H9 (cell line): ENCODE measurements around the gene BRF1. TPM values are rescaled to one million over a fixed set of nuclear protein-coding genes. Genes with fewer than 3 reads are reported as not detected.

Source experiments
- DNase-seq: peaks from one replicate; pipeline ENCODE4 v3.0.0-alpha.2; 2017
- H2AFZ ChIP-seq: one replicate; pipeline ENCODE4 v1.6.1; 2013; ENCODE audit warnings: mild to moderate bottlenecking, low read length, control low read depth, moderate library complexity
- H2AK5ac ChIP-seq: 2 replicates; pipeline ENCODE4 v1.6.1; 2013; ENCODE audit warnings: low read length, control low read depth, mixed read lengths; ENCODE audit not compliant: insufficient read length
- H2BK120ac ChIP-seq: one replicate; pipeline ENCODE4 v1.6.1; 2013; ENCODE audit warnings: low read depth, mild to moderate bottlenecking, low read length, control low read depth, inconsistent platforms; ENCODE audit not compliant: poor library complexity, severe bottlenecking
- H2BK12ac ChIP-seq: 2 replicates; pipeline ENCODE4 v1.6.1; 2013; ENCODE audit warnings: low read length, control low read depth, mixed read lengths, low read depth; ENCODE audit not compliant: insufficient read length
- H2BK15ac ChIP-seq: 2 replicates; pipeline ENCODE4 v1.6.1; 2013; ENCODE audit warnings: low read depth, low read length, control low read depth
- H2BK20ac ChIP-seq: one replicate; pipeline ENCODE4 v1.6.1; 2013; ENCODE audit warnings: low read depth, mild to moderate bottlenecking, low read length, control low read depth, inconsistent platforms; ENCODE audit not compliant: poor library complexity, severe bottlenecking
- H2BK5ac ChIP-seq: 2 replicates; pipeline ENCODE4 v1.6.1; 2013; ENCODE audit warnings: low read length, control low read depth, mixed read lengths; ENCODE audit not compliant: insufficient read length
- H3K14ac ChIP-seq: 2 replicates; pipeline ENCODE4 v1.6.1; 2013; ENCODE audit warnings: low read length, control low read depth; ENCODE audit not compliant: insufficient read depth
- H3K18ac ChIP-seq: 2 replicates; pipeline ENCODE4 v1.6.1; 2013; ENCODE audit warnings: low read depth, mild to moderate bottlenecking, mixed read lengths, low read length, control low read depth; ENCODE audit not compliant: insufficient read length
- H3K23ac ChIP-seq: 2 replicates; pipeline ENCODE4 v1.6.1; 2013; ENCODE audit warnings: low read length, control low read depth, mixed read lengths, low read depth; ENCODE audit not compliant: insufficient read length
- H3K23me2 ChIP-seq: 2 replicates; pipeline ENCODE4 v1.6.1; 2013; ENCODE audit warnings: low read depth, mild to moderate bottlenecking, mixed read lengths, low read length, control low read depth; ENCODE audit not compliant: insufficient read length, poor library complexity, severe bottlenecking
- H3K27ac ChIP-seq: 2 replicates; pipeline ENCODE4 v1.5.1; 2013; ENCODE audit warnings: low read length, control low read depth, mixed read lengths, low read depth; ENCODE audit not compliant: insufficient read length
- H3K27me3 ChIP-seq: 2 replicates; pipeline ENCODE4 v1.6.1; 2013; ENCODE audit warnings: low read length, control low read depth, inconsistent platforms; ENCODE audit not compliant: insufficient read depth
- H3K4ac ChIP-seq: 2 replicates; pipeline ENCODE4 v1.6.1; 2013; ENCODE audit warnings: low read depth, mild to moderate bottlenecking, control low read depth, inconsistent platforms, low read length, moderate library complexity
- H3K4me1 ChIP-seq: 2 replicates; pipeline ENCODE4 v1.6.1; 2013; ENCODE audit warnings: low read length, control low read depth, inconsistent platforms; ENCODE audit not compliant: insufficient read depth
- H3K4me2 ChIP-seq: 2 replicates; pipeline ENCODE4 v1.6.1; 2013; ENCODE audit warnings: low read length, control low read depth, mixed read lengths; ENCODE audit not compliant: insufficient read length, insufficient read depth
- H3K56ac ChIP-seq: 2 replicates; pipeline ENCODE4 v1.6.1; 2013; ENCODE audit warnings: low read depth, mild to moderate bottlenecking, mixed read lengths, low read length, control low read depth; ENCODE audit not compliant: insufficient read length
- H3K79me1 ChIP-seq: 2 replicates; pipeline ENCODE4 v1.6.1; 2013; ENCODE audit warnings: low read depth, mild to moderate bottlenecking, moderate library complexity, low read length, control low read depth, inconsistent platforms; ENCODE audit not compliant: insufficient read depth, poor library complexity, severe bottlenecking
- H3K79me2 ChIP-seq: 2 replicates; pipeline ENCODE4 v1.6.1; 2013; ENCODE audit warnings: low read length, control low read depth, inconsistent platforms; ENCODE audit not compliant: insufficient read depth
- H3K9ac ChIP-seq: 2 replicates; pipeline ENCODE4 v1.6.1; 2013; ENCODE audit warnings: low read length, control low read depth, mixed read lengths; ENCODE audit not compliant: insufficient read length; ENCODE audit errors: extremely low read depth
- H3K9me3 ChIP-seq: one replicate; pipeline ENCODE4 v1.6.1; 2013; ENCODE audit warnings: low read depth, low read length, inconsistent platforms; ENCODE audit not compliant: control insufficient read depth
- H3T11ph ChIP-seq: one replicate; pipeline ENCODE4 v1.6.1; 2013; ENCODE audit warnings: mild to moderate bottlenecking, low read length, control low read depth, inconsistent platforms
- H4K20me1 ChIP-seq: one replicate; pipeline ENCODE4 v1.6.1; 2013; ENCODE audit not compliant: control insufficient read depth, insufficient read length, insufficient read depth
- H4K5ac ChIP-seq: 2 replicates; pipeline ENCODE4 v1.6.1; 2013; ENCODE audit warnings: low read depth, mild to moderate bottlenecking, mixed read lengths, low read length, control low read depth; ENCODE audit not compliant: insufficient read length
- H4K8ac ChIP-seq: replicated peaks from 2 replicates; pipeline ENCODE4 v1.6.1; 2013; ENCODE audit warnings: low read length, control low read depth, mixed read lengths, low read depth; ENCODE audit not compliant: insufficient read length
- H4K91ac ChIP-seq: 2 replicates; pipeline ENCODE4 v1.6.1; 2013; ENCODE audit warnings: low read depth, mild to moderate bottlenecking, moderate library complexity, mixed read lengths, low read length, control low read depth; ENCODE audit not compliant: insufficient read length
- H3K27ac Mint-ChIP-seq, 3 experiments: 2 replicates in 2 of 3; 3 replicates in 1 of 3; pipeline ENCODE4 v1.8.0; 2020 to 2021; ENCODE audit warnings: mixed read lengths in 3 of 3, mild to moderate bottlenecking in 1 of 3, moderate library complexity in 1 of 3
- H3K27me3 Mint-ChIP-seq: 2 replicates; pipeline ENCODE4 v1.8.0; 2021; ENCODE audit warnings: low read depth, mild to moderate bottlenecking, moderate library complexity, mixed read lengths
- H3K36me3 Mint-ChIP-seq, 3 experiments: 2 replicates in 2 of 3; 3 replicates in 1 of 3; pipeline ENCODE4 v1.8.0; 2020 to 2021; ENCODE audit warnings: low read depth in 3 of 3, mixed read lengths in 3 of 3; ENCODE audit not compliant: insufficient read depth in 1 of 3
- H3K4me1 Mint-ChIP-seq, 2 experiments: 2 replicates each; pipeline ENCODE4 v1.8.0; 2020; ENCODE audit warnings: mixed read lengths in 2 of 2
- H3K4me3 Mint-ChIP-seq, 2 experiments: 2 replicates in 1 of 2; 3 replicates in 1 of 2; pipeline ENCODE4 v1.8.0; 2020 to 2021; ENCODE audit warnings: mild to moderate bottlenecking in 2 of 2, mixed read lengths in 2 of 2, moderate library complexity in 1 of 2
- H3K9me3 Mint-ChIP-seq, 2 experiments: 2 replicates in 1 of 2; 3 replicates in 1 of 2; pipeline ENCODE4 v1.8.0; 2020; ENCODE audit warnings: mild to moderate bottlenecking in 2 of 2, mixed read lengths in 2 of 2, moderate library complexity in 1 of 2
- WGBS: extraction: QIAGEN DNeasy Blood & Tissue Kit; methylation state at CpG from one replicate; pipeline ENCODE4 v1.1.7; 2013; ENCODE audit warnings: missing lambda C conversion rate, low lambda C conversion rate, mixed read lengths; ENCODE audit not compliant: insufficient read length; ENCODE audit errors: extremely low coverage; 5-methylcytosine and 5-hydroxymethylcytosine counted together
- total RNA-seq: library from RNA; stranded (reverse); gene quantifications from 2 replicates; pipeline ENCODE4 v1.2.1, GENCODE V29; 2021
- TF ChIP-seq, protein P1 (sequence below): fragments of 200-600 bp; sonication (generic); conservative IDR thresholded peaks from 3 replicates; pipeline ENCODE4 v1.8.0; 2021; ENCODE audit warnings: antibody characterized with exemption, mild to moderate bottlenecking

BRF1 gene
- total RNA-seq, 1 experiment from 2014 or later, result 28.3 TPM

DNA sequence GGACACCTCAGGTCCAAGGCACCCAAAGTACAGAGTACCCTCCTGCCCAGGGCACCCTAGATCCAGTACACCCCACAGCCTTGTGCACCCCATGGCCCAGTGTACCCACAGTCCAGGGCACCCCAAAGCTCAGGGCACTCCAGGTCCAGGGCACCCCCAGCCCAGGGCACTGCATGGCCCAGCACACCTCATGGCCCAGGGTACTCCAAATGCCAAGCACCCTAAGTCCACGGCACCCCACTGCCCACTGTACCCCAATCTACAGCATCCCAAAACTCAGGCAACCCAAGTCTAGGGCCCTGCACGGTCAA is 138.2 kb downstream of the BRF1 start:
- Histone ChIP-seq H3K4me2 (no peak overlapping the region), H3K9ac (no peak overlapping the region), H3K4ac (no peak overlapping the region), H2BK20ac (no peak overlapping the region), H3T11ph (no peak overlapping the region), H4K20me1 (no peaks in the 10 kb centered on the region), H2AK5ac (no peak overlapping the region), H3K23me2 (no peaks in the 10 kb centered on the region), H3K14ac (peak overlapping the region; percentile 12; the same call in 1 of the 2 replicates), H4K8ac (no peak overlapping the region), H3K27me3 (peaks cover 7% of the 10 kb centered on the region; the same call in 1 of the 2 replicates), H2BK5ac (no peak overlapping the region), H3K23ac (no peak overlapping the region), H3K27ac (no peak overlapping the region), H2BK120ac (no peak overlapping the region), H2BK12ac (no peak overlapping the region), H3K4me1 (no peaks in the 10 kb centered on the region), H2BK15ac (no peak overlapping the region), H4K91ac (no peak overlapping the region), H3K79me1 (no peaks in the 10 kb centered on the region), H3K79me2 (no peaks in the 10 kb centered on the region), H3K56ac (no peak overlapping the region), H2AFZ (no peak overlapping the region), H3K9me3 (no peaks in the 10 kb centered on the region), H3K18ac (no peak overlapping the region), H4K5ac (no peak overlapping the region)
- Mint-ChIP-seq H3K27me3 (peaks cover 12% of the 10 kb centered on the region), H3K9me3 (no peaks in the 10 kb centered on the region), H3K4me1 (peaks cover 2 to 22% of the 10 kb centered on the region in 2 experiments), H3K36me3 (no peaks in the 10 kb centered on the region), H3K27ac (no peak overlapping the region), H3K4me3 (no peak overlapping the region)
- no CpG with 5 or more reads among the region's 2 CpGs for WGBS
- DNase-seq, result no peak
- TF ChIP-seq, protein P1, sequence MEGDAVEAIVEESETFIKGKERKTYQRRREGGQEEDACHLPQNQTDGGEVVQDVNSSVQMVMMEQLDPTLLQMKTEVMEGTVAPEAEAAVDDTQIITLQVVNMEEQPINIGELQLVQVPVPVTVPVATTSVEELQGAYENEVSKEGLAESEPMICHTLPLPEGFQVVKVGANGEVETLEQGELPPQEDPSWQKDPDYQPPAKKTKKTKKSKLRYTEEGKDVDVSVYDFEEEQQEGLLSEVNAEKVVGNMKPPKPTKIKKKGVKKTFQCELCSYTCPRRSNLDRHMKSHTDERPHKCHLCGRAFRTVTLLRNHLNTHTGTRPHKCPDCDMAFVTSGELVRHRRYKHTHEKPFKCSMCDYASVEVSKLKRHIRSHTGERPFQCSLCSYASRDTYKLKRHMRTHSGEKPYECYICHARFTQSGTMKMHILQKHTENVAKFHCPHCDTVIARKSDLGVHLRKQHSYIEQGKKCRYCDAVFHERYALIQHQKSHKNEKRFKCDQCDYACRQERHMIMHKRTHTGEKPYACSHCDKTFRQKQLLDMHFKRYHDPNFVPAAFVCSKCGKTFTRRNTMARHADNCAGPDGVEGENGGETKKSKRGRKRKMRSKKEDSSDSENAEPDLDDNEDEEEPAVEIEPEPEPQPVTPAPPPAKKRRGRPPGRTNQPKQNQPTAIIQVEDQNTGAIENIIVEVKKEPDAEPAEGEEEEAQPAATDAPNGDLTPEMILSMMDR, result no peak
